ENCODE measurements around the gene SIRPB1.
"Not testable (repeated sequence)": the region's sequence is repeated elsewhere in the genome, so short reads cannot be mapped to it uniquely, and the experiment has no call there.

Gene SIRPB1

GRCh38 chr20:1623501-1624205, 3.8 kb upstream of the SIRPB1 start:
- H3K27ac ChIP-seq (ENCODE audit: low read depth, low read length): no peak overlapping the region
- H3K4me1 ChIP-seq (ENCODE audit: control insufficient read depth, insufficient read depth, low read length): no peaks in the 10 kb centered on the region

GRCh38 chr20:1622450-1622849, 2.6 kb upstream of the SIRPB1 start:
- no peaks in the 10 kb centered on the region for H3K27me3 ChIP-seq (ENCODE audit: control insufficient read depth, insufficient read depth, low read length)
- no peak overlapping the region for H3K27ac ChIP-seq (ENCODE audit: low read depth, low read length)
- no peaks in the 10 kb centered on the region for H3K36me3 ChIP-seq (ENCODE audit: control insufficient read depth, insufficient read depth, low read length)
- H3K9ac ChIP-seq (ENCODE audit: low read depth, low read length): no peak overlapping the region
- H3K9me3 ChIP-seq (ENCODE audit: control insufficient read depth, insufficient read depth, low read length): no peaks in the 10 kb centered on the region
- H3K4me1 ChIP-seq (ENCODE audit: control insufficient read depth, insufficient read depth, low read length): no peaks in the 10 kb centered on the region
- H3K4me3 ChIP-seq (ENCODE audit: low read depth, low read length): no peak overlapping the region

More at GRCh38 chr20:1623501-1624205, 3.8 kb upstream of the SIRPB1 start:
- Histone ChIP-seq H3K27me3 (ENCODE audit: control insufficient read depth, insufficient read depth, low read length) (no peaks in the 10 kb centered on the region), H3K9ac (ENCODE audit: low read depth, low read length) (no peak overlapping the region), H3K4me3 (ENCODE audit: low read depth, low read length) (no peak overlapping the region), H3K36me3 (ENCODE audit: control insufficient read depth, insufficient read depth, low read length) (no peaks in the 10 kb centered on the region), H3K9me3 (ENCODE audit: control insufficient read depth, insufficient read depth, low read length) (no peaks in the 10 kb centered on the region)

- H3K4me1 ChIP-seq (ENCODE audit: control insufficient read depth, insufficient read depth, low read length): no peaks in the 10 kb centered on the region
- no peak overlapping the region for H3K4me3 ChIP-seq (ENCODE audit: low read depth, low read length)
- H3K9ac ChIP-seq (ENCODE audit: low read depth, low read length): no peak overlapping the region
- H3K36me3 ChIP-seq (ENCODE audit: control insufficient read depth, insufficient read depth, low read length): no peaks in the 10 kb centered on the region
- no peaks in the 10 kb centered on the region for H3K9me3 ChIP-seq (ENCODE audit: control insufficient read depth, insufficient read depth, low read length)
- no peaks in the 10 kb centered on the region for H3K27me3 ChIP-seq (ENCODE audit: control insufficient read depth, insufficient read depth, low read length)
- H3K27ac ChIP-seq (ENCODE audit: low read depth, low read length): no peak overlapping the region
Measured at GRCh38 chr20:1621316-1621715, 1.5 kb upstream of the SIRPB1 start.

DNA sequence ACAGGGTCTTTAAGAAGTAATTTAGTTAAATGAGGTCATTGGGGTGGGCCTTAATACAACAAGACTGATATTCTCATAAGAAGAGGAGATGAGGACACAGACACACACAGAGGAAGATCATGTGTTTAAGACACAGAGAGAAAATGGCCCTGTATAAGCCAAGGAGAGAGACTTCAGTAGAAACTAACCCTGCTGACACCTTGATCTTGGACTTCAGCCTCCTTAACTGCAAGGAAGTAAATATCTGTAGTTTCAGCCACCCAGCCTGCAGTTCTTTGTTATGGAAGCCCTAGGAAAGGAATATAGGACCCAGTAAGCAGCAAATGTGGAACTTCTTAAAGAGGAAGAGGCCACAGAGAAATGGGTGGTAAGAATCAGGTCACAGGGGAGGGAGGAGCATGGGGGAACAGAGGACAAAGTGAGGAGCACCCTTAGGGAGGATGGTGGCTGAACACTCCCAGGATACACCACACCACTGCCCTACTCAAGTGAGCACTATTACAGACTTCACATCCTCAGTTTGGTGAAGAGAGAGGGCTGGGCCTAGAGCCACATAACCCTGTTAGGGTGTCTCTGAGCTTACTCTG, 762 bp downstream of the SIRPB1 start:
- Histone ChIP-seq H3K27me3 (ENCODE audit: control insufficient read depth, insufficient read depth, low read length) (no peaks in the 10 kb centered on the region), H3K36me3 (ENCODE audit: control insufficient read depth, insufficient read depth, low read length) (no peaks in the 10 kb centered on the region), H3K4me3 (ENCODE audit: low read depth, low read length) (no peak overlapping the region), H3K9me3 (ENCODE audit: control insufficient read depth, insufficient read depth, low read length) (no peaks in the 10 kb centered on the region), H3K9ac (ENCODE audit: low read depth, low read length) (no peak overlapping the region), H3K27ac (ENCODE audit: low read depth, low read length) (no peak overlapping the region), H3K4me1 (ENCODE audit: control insufficient read depth, insufficient read depth, low read length) (no peaks in the 10 kb centered on the region)

- Histone ChIP-seq H3K9ac (ENCODE audit: low read depth, low read length) (no peak overlapping the region), H3K36me3 (ENCODE audit: control insufficient read depth, insufficient read depth, low read length) (no peaks in the 10 kb centered on the region), H3K4me3 (ENCODE audit: low read depth, low read length) (no peak overlapping the region), H3K27ac (ENCODE audit: low read depth, low read length) (no peak overlapping the region), H3K27me3 (ENCODE audit: control insufficient read depth, insufficient read depth, low read length) (no peaks in the 10 kb centered on the region), H3K4me1 (ENCODE audit: control insufficient read depth, insufficient read depth, low read length) (no peaks in the 10 kb centered on the region), H3K9me3 (ENCODE audit: control insufficient read depth, insufficient read depth, low read length) (no peaks in the 10 kb centered on the region)
Measured at GRCh38 chr20:1618479-1618878, 1.3 kb downstream of the SIRPB1 start.

- no peaks in the 10 kb centered on the region for H3K36me3 ChIP-seq (ENCODE audit: control insufficient read depth, insufficient read depth, low read length)
- no peaks in the 10 kb centered on the region for H3K4me1 ChIP-seq (ENCODE audit: control insufficient read depth, insufficient read depth, low read length)
- no peaks in the 10 kb centered on the region for H3K27me3 ChIP-seq (ENCODE audit: control insufficient read depth, insufficient read depth, low read length)
- no peak overlapping the region for H3K9ac ChIP-seq (ENCODE audit: low read depth, low read length)
- H3K4me3 ChIP-seq (ENCODE audit: low read depth, low read length): no peak overlapping the region
- no peak overlapping the region for H3K27ac ChIP-seq (ENCODE audit: low read depth, low read length)
- H3K9me3 ChIP-seq (ENCODE audit: control insufficient read depth, insufficient read depth, low read length): no peaks in the 10 kb centered on the region
Measured at GRCh38 chr20:1616858-1617434, 2.9 kb downstream of the SIRPB1 start.

DNA sequence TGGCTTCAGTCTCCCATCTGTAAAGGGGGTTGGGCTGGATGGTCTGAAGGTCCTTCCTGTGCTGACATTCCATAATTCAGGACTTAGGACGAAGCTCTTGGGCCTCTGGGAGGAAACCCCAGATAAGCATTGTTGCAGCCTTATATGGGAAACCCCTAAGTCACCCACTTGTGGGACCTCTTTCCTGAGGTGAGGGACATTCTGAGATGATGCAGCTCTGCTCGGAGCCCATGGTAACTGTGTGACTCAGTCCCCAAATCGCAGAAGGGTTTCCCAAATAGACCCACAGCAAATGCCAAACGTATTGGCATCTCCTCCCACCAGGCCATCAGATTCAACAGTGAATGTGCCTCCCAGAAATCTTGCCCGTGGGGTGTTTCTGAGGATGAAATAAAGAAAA, 9.4 kb downstream of the SIRPB1 start:
- not testable (repeated sequence) for H3K4me3 ChIP-seq (ENCODE audit: low read depth, low read length); H3K4me1 ChIP-seq (ENCODE audit: control insufficient read depth, insufficient read depth, low read length); H3K9me3 ChIP-seq (ENCODE audit: control insufficient read depth, insufficient read depth, low read length); H3K27me3 ChIP-seq (ENCODE audit: control insufficient read depth, insufficient read depth, low read length); H3K36me3 ChIP-seq (ENCODE audit: control insufficient read depth, insufficient read depth, low read length); H3K9ac ChIP-seq (ENCODE audit: low read depth, low read length); H3K27ac ChIP-seq (ENCODE audit: low read depth, low read length)

GRCh38 chr20:1608678-1609347, 11.0 kb downstream of the SIRPB1 start:
- not testable (repeated sequence) for H3K9ac ChIP-seq (ENCODE audit: low read depth, low read length); H3K27me3 ChIP-seq (ENCODE audit: control insufficient read depth, insufficient read depth, low read length); H3K4me1 ChIP-seq (ENCODE audit: control insufficient read depth, insufficient read depth, low read length); H3K36me3 ChIP-seq (ENCODE audit: control insufficient read depth, insufficient read depth, low read length); H3K9me3 ChIP-seq (ENCODE audit: control insufficient read depth, insufficient read depth, low read length); H3K27ac ChIP-seq (ENCODE audit: low read depth, low read length); H3K4me3 ChIP-seq (ENCODE audit: low read depth, low read length)

DNA sequence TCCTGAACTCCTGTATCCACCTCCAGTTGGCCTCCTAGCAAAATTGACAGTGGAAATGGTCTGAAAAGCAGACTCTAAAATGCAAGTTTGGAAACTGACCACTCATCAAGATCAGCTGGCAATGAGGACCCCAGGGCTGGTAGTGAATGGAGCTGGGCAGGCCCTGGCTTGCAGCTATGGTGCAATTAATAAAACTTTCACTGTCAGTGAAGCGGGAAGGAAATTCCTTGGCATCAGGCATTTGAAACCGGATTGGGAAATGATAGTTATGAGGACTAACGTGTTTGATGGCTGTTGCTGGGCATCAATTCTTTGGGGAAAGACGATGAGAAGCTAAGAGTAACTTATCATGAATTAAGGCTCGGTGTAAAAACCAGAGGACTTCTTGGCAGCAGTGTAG, 19.1 kb downstream of the SIRPB1 start:
- H3K27ac ChIP-seq (ENCODE audit: low read depth, low read length): no peak overlapping the region

GRCh38 chr20:1595333-1595732, 24.5 kb downstream of the SIRPB1 start:
- Histone ChIP-seq H3K9ac (ENCODE audit: low read depth, low read length) (no peak overlapping the region), H3K9me3 (ENCODE audit: control insufficient read depth, insufficient read depth, low read length) (no peaks in the 10 kb centered on the region), H3K36me3 (ENCODE audit: control insufficient read depth, insufficient read depth, low read length) (no peaks in the 10 kb centered on the region), H3K27me3 (ENCODE audit: control insufficient read depth, insufficient read depth, low read length) (no peaks in the 10 kb centered on the region), H3K4me1 (ENCODE audit: control insufficient read depth, insufficient read depth, low read length) (no peaks in the 10 kb centered on the region), H3K4me3 (ENCODE audit: low read depth, low read length) (no peak overlapping the region), H3K27ac (ENCODE audit: low read depth, low read length) (no peak overlapping the region)

More for the DNA sequence above, 19.1 kb downstream of the SIRPB1 start:
- no peaks in the 10 kb centered on the region for H3K27me3 ChIP-seq (ENCODE audit: control insufficient read depth, insufficient read depth, low read length)
- H3K4me1 ChIP-seq (ENCODE audit: control insufficient read depth, insufficient read depth, low read length): no peaks in the 10 kb centered on the region
- H3K36me3 ChIP-seq (ENCODE audit: control insufficient read depth, insufficient read depth, low read length): no peaks in the 10 kb centered on the region
- no peak overlapping the region for H3K4me3 ChIP-seq (ENCODE audit: low read depth, low read length)
- H3K9ac ChIP-seq (ENCODE audit: low read depth, low read length): no peak overlapping the region
- H3K9me3 ChIP-seq (ENCODE audit: control insufficient read depth, insufficient read depth, low read length): no peaks in the 10 kb centered on the region
